Measurements from ENCODE around the gene CYB5R4.

- TF ChIP-seq POLR2A (IDR thresholded peaks at IDR 0.05; ENCODE audit: borderline replicate concordance, extremely low read depth, insufficient read depth, insufficient read length): no peak
- no peak for TF ChIP-seq CEBPB (IDR thresholded peaks at IDR 0.05; ENCODE audit: low read depth)
- no peak for TF ChIP-seq EGR1 (IDR thresholded peaks at IDR 0.05; ENCODE audit: low read depth)
- TF ChIP-seq, protein P1, sequence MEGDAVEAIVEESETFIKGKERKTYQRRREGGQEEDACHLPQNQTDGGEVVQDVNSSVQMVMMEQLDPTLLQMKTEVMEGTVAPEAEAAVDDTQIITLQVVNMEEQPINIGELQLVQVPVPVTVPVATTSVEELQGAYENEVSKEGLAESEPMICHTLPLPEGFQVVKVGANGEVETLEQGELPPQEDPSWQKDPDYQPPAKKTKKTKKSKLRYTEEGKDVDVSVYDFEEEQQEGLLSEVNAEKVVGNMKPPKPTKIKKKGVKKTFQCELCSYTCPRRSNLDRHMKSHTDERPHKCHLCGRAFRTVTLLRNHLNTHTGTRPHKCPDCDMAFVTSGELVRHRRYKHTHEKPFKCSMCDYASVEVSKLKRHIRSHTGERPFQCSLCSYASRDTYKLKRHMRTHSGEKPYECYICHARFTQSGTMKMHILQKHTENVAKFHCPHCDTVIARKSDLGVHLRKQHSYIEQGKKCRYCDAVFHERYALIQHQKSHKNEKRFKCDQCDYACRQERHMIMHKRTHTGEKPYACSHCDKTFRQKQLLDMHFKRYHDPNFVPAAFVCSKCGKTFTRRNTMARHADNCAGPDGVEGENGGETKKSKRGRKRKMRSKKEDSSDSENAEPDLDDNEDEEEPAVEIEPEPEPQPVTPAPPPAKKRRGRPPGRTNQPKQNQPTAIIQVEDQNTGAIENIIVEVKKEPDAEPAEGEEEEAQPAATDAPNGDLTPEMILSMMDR (IDR thresholded peaks at IDR 0.05 in 2 of 3, conservative IDR thresholded peaks at IDR 0.05 in 1 of 3; ENCODE audit: borderline replicate concordance in 1 of 3, insufficient read depth in 1 of 3, low read depth in 2 of 3, low read length in 2 of 3): no peak
Observed at GRCh38 chr6:84013354-84013753, 153.9 kb downstream of the CYB5R4 start.

Measured in HCT116 (cell line).